Endothelial cell of umbilical vein (primary cell): Measurements from ENCODE around the gene EPC1. TPM values are rescaled to one million over a fixed set of nuclear protein-coding genes. Genes with fewer than 3 reads are reported as not detected.

Experiments used
- BruUV-seq: library from RNA; stranded (reverse); fragments of 400-500 nt; replicated peaks from 2 replicates; lab custom pipeline; 2021; lab: Mats Ljungman, UMichigan
- CTCF ChIA-PET: fragments of 300-600, 350-600 bp; sonication (Branson Sonifier 250); formaldehyde crosslinking; loops from one replicate; lab custom pipeline; 2021; ENCODE audit warnings: antibody characterized with exemption, inconsistent platforms; lab: Charles Lee
- POLR2A ChIA-PET: fragments of 300-600, 350-600 bp; sonication (Branson Sonifier 250); formaldehyde crosslinking; loops from one replicate; lab custom pipeline; 2021; ENCODE audit warnings: antibody characterized with exemption, inconsistent platforms; lab: Charles Lee
- DNase-seq: peaks from one replicate; pipeline ENCODE4 v3.0.0-alpha.2; 2011; ENCODE audit warnings: low read depth, low spot score
- FAIRE-seq: peaks from 2 replicates; lab custom pipeline; 2011; peaks lifted over from hg19 to GRCh38; lab: Jason Lieb, UNC
- H2AFZ ChIP-seq: 2 replicates; pipeline ENCODE4 v1.6.0; 2012; ENCODE audit warnings: low read depth, low read length, control low read depth, inconsistent platforms
- H3K27ac ChIP-seq: 2 replicates; pipeline ENCODE4 v1.5.1; 2011; ENCODE audit warnings: low read depth, mild to moderate bottlenecking, control low read depth, low read length, moderate library complexity; ENCODE audit not compliant: insufficient read depth
- H3K27me3 ChIP-seq, 2 experiments: 2 replicates each; pipeline versions ENCODE4 v1.6.0 to v1.6.1; 2011; ENCODE audit warnings: low read length in 2 of 2, mixed read lengths in 1 of 2; ENCODE audit not compliant: control insufficient read depth in 2 of 2, insufficient read depth in 2 of 2
- H3K36me3 ChIP-seq, 2 experiments: 2 replicates in 1 of 2; 3 replicates in 1 of 2; pipeline ENCODE4 v1.5.1; 2011; ENCODE audit warnings: low read length in 2 of 2, mild to moderate bottlenecking in 1 of 2, moderate library complexity in 1 of 2; ENCODE audit not compliant: control insufficient read depth in 2 of 2, insufficient read depth in 2 of 2; ENCODE audit errors: extremely low read depth in 1 of 2
- H3K4me1 ChIP-seq: 3 replicates; pipeline ENCODE4 v1.5.1; 2011; ENCODE audit warnings: mild to moderate bottlenecking, low read length; ENCODE audit not compliant: control insufficient read depth, insufficient read depth; ENCODE audit errors: extremely low read depth
- H3K4me2 ChIP-seq: 2 replicates; pipeline ENCODE4 v1.6.1; 2011; ENCODE audit warnings: low read length, control low read depth, mixed read lengths; ENCODE audit not compliant: insufficient read depth
- H3K4me3 ChIP-seq, 3 experiments: fragments of 200-600 bp in 1 of 3; sonication (generic), shearing (Covaris generic) in 1 of 3; replicated peaks in 1 of 3; 2 replicates each; pipeline ENCODE4 v1.5.1; 2011 to 2016; ENCODE audit warnings: control low read depth in 3 of 3, low read length in 3 of 3, mild to moderate bottlenecking in 2 of 3, inconsistent platforms in 1 of 3, low read depth in 1 of 3, moderate library complexity in 1 of 3; ENCODE audit not compliant: insufficient read depth in 1 of 3
- H3K79me2 ChIP-seq: 2 replicates; pipeline ENCODE4 v1.6.0; 2012; ENCODE audit warnings: low read length, inconsistent platforms; ENCODE audit not compliant: control insufficient read depth, insufficient read depth
- H3K9ac ChIP-seq: replicated peaks from 2 replicates; pipeline ENCODE3; 2011; ENCODE audit warnings: low read length, control low read depth; ENCODE audit not compliant: insufficient read depth; ENCODE audit errors: extremely low read depth
- H3K9me1 ChIP-seq: replicated peaks from 3 replicates; pipeline ENCODE4 v1.6.0; 2011; ENCODE audit warnings: mild to moderate bottlenecking, low read length; ENCODE audit not compliant: control insufficient read depth, insufficient read depth; ENCODE audit errors: extremely low read depth
- H3K9me3 ChIP-seq: replicated peaks from 2 replicates; pipeline ENCODE4 v1.5.1; 2012; ENCODE audit warnings: low read length, inconsistent platforms; ENCODE audit not compliant: control insufficient read depth, insufficient read depth
- H4K20me1 ChIP-seq: replicated peaks from 2 replicates; pipeline ENCODE3; 2011; ENCODE audit warnings: mild to moderate bottlenecking, low read length; ENCODE audit not compliant: control insufficient read depth, insufficient read depth; ENCODE audit errors: extremely low read depth
- CTCF ChIP-seq, 2 donors: IDR thresholded peaks; 1 replicate in 1 of 2; 2 replicates in 1 of 2; pipeline ENCODE4 v1.5.1; 2011; ENCODE audit warnings: low read length in 2 of 2, mild to moderate bottlenecking in 2 of 2, moderate library complexity in 2 of 2, control low read depth in 1 of 2, inconsistent platforms in 1 of 2, low read depth in 1 of 2; ENCODE audit not compliant: insufficient read depth in 1 of 2; ENCODE audit errors: extremely low read depth in 1 of 2
- EZH2 ChIP-seq: IDR thresholded peaks from 2 replicates; pipeline ENCODE4 v1.6.1; 2012; ENCODE audit warnings: borderline replicate concordance, low read depth, mild to moderate bottlenecking, moderate library complexity, low read length, inconsistent platforms; ENCODE audit not compliant: severe bottlenecking
- FOS ChIP-seq: IDR thresholded peaks from 2 replicates; pipeline ENCODE4 v1.6.1; 2011; ENCODE audit warnings: mild to moderate bottlenecking, low read length, moderate library complexity, borderline replicate concordance; ENCODE audit not compliant: insufficient read depth
- GATA2 ChIP-seq: IDR thresholded peaks from 2 replicates; pipeline ENCODE4 v1.7.0; 2011; ENCODE audit warnings: low read depth, mild to moderate bottlenecking, moderate library complexity, mixed read lengths, low read length; ENCODE audit not compliant: insufficient read length, insufficient read depth
- JUN ChIP-seq: IDR thresholded peaks from 2 replicates; pipeline ENCODE4 v1.6.1; 2011; ENCODE audit warnings: borderline replicate concordance, low read depth; ENCODE audit not compliant: insufficient read length, insufficient read depth
- MAX ChIP-seq: IDR thresholded peaks from 2 replicates; pipeline ENCODE4 v1.6.1; 2011; ENCODE audit not compliant: insufficient read depth, insufficient read length
- MYC ChIP-seq: IDR thresholded peaks from one replicate; pipeline ENCODE4 v1.6.1; 2011; ENCODE audit warnings: mild to moderate bottlenecking, low read depth, low read length
- POLR2A ChIP-seq: IDR thresholded peaks from 2 replicates; pipeline ENCODE4 v1.6.1; 2012; ENCODE audit warnings: low read depth, mild to moderate bottlenecking, control low read depth, low read length
- POLR2AphosphoS5 ChIP-seq: IDR thresholded peaks from 2 replicates; pipeline ENCODE4 v1.6.1; 2012; ENCODE audit warnings: low read depth, mild to moderate bottlenecking, control low read depth, low read length, moderate library complexity; ENCODE audit not compliant: insufficient read depth
- dilution Hi-C: fragments of 300-500 bp; cut with MboI; formaldehyde crosslinking; loops from one replicate; pipeline ENCODE4 v1.15.0; 2019; ENCODE audit warnings: low sequenced_read_pairs; ENCODE audit not compliant: extremely low pct_ligation_motif_present
- intact Hi-C: fragments of 100-400 bp; cut with micrococcal nuclease; formaldehyde crosslinking; loops from one replicate; pipeline ENCODE4 v1.10.0; 2022
- polyA plus RNA-seq, 4 experiments: library from polyadenylated mRNA; depleted of rRNA in 3 of 4; stranded (reverse) in 3 of 4; unstranded in 1 of 4; fragments of >200 nt; gene quantifications; 2 replicates each; pipeline versions ENCODE4 v1.2.1 to v1.2.3, GENCODE V29; 2011 to 2012; ENCODE audit warnings: missing spikeins in 1 of 4
- total RNA-seq: library from RNA; stranded (reverse); gene quantifications from 2 replicates; pipeline ENCODE4 v1.2.3, GENCODE V29; 2021

The EPC1 gene
- total and polyA plus RNA-seq, 2 donors (not counting 3 experiments of a cell fraction or from before 2014, with no cell fraction given): 27.9 to 39.0 TPM

- H3K9me1 ChIP-seq: no peaks in the 10 kb centered on the region
- FAIRE-seq (no peak), DNase-seq (no peak)
- H2AFZ ChIP-seq: no peak overlapping the region
- no peak overlapping the region for H3K27ac ChIP-seq
- H3K4me2 ChIP-seq: no peak overlapping the region
- TF ChIP-seq JUN (no peak), MAX (no peak), EZH2 (no peak), POLR2A (no peak), CTCF (IDR thresholded peaks at IDR 0.05; ENCODE audit: extremely low read depth in 1 of 2, insufficient read depth in 1 of 2, low read depth in 1 of 2, low read length in 2 of 2) (no peak), GATA2 (no peak), POLR2AphosphoS5 (no peak), MYC (no peak), FOS (no peak)
- peaks cover 7% of the 10 kb centered on the region for H3K4me1 ChIP-seq
- H3K79me2 ChIP-seq: peaks cover 97% of the 10 kb centered on the region
- no peaks in the 10 kb centered on the region for H3K27me3 ChIP-seq
- no TSS peak for BruUV-seq
- H3K9ac ChIP-seq: no peak overlapping the region
- peaks cover 24% of the 10 kb centered on the region for H4K20me1 ChIP-seq
- intact Hi-C loops: no loop called here
- H3K36me3 ChIP-seq: no peaks in the 10 kb centered on the region
- dilution Hi-C loops: no loop called here
- POLR2A ChIA-PET: no interaction called here
- CTCF ChIA-PET: no interaction called here
- H3K9me3 ChIP-seq: no peaks in the 10 kb centered on the region
- no peak overlapping the region for H3K4me3 ChIP-seq
Observed at GRCh38 chr10:32326119-32326518, 20.8 kb downstream of the EPC1 start.
